ENCODE measurements around the gene SLC5A7. TPM values are rescaled to one million over a fixed set of nuclear protein-coding genes. Genes with fewer than 3 reads are reported as not detected.

SLC5A7 gene
- total RNA-seq, 1 donor from 2014 or later, result 0.30 TPM

DNA sequence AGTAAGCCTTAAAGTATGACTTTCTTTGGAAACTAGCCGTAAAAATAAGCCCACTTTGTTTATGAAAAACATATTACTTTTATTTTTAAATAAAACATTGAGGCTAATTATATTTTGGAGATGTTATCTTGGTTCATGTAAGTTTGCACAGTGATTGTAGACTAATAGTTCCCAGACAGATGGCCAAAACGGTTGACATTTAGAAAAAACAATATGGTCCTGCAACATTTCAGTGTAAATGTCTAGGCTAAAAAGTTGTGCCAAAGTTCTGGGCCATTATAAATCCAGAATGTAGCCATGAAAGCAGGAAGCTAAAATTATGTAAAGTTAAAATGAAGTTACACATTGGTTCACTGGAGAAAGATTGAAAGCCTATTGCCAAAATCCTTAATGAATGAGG is 43.6 kb downstream of the SLC5A7 start:
- TF ChIP-seq, protein P1, sequence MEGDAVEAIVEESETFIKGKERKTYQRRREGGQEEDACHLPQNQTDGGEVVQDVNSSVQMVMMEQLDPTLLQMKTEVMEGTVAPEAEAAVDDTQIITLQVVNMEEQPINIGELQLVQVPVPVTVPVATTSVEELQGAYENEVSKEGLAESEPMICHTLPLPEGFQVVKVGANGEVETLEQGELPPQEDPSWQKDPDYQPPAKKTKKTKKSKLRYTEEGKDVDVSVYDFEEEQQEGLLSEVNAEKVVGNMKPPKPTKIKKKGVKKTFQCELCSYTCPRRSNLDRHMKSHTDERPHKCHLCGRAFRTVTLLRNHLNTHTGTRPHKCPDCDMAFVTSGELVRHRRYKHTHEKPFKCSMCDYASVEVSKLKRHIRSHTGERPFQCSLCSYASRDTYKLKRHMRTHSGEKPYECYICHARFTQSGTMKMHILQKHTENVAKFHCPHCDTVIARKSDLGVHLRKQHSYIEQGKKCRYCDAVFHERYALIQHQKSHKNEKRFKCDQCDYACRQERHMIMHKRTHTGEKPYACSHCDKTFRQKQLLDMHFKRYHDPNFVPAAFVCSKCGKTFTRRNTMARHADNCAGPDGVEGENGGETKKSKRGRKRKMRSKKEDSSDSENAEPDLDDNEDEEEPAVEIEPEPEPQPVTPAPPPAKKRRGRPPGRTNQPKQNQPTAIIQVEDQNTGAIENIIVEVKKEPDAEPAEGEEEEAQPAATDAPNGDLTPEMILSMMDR (IDR thresholded peaks at IDR 0.05), result no peak
- no peaks in the 10 kb centered on the region for H3K36me3 ChIP-seq
- H3K27ac ChIP-seq, result no peak overlapping the region
- H3K4me1 ChIP-seq, result no peaks in the 10 kb centered on the region
- H3K4me3 ChIP-seq, result no peak overlapping the region
- H3K27me3 ChIP-seq (ENCODE audit: low read depth), result no peaks in the 10 kb centered on the region
- intact Hi-C loops (cut with DNase I), result no loop called here
- DNase-seq (no peak), ATAC-seq (no peak)
- H3K9me3 ChIP-seq, result peaks cover 4% of the 10 kb centered on the region

DNA sequence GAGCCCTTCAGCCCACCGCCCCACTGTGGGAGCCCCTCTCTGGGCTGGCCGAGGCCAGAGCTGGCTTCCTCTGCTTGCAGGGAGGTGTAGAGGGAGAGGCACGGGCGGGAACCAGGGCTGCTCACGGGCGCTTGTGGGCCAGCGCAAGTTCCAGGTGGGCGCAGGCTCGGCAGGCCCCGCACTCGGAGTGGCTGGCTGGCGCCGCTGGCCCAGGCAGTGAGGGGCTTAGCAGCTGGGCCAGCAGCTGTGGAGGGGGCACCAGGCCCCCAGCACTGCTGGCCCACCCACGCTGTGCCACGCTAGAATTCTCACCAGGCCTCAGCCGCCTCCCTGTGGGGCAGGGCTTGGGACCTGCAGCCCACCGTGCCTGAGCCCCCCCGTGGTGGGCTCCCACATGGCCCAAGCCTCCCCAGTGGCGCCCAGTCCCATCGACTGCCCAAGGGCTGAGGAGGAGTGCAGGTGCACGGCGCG is 45.2 kb downstream of the SLC5A7 start:
- intact Hi-C loops (cut with DNase I), result no loop called here
- Histone ChIP-seq H3K4me3 (no peak overlapping the region), H3K9me3 (peaks cover 4% of the 10 kb centered on the region), H3K27me3 (ENCODE audit: low read depth) (no peaks in the 10 kb centered on the region), H3K36me3 (no peaks in the 10 kb centered on the region), H3K27ac (no peak overlapping the region), H3K4me1 (no peaks in the 10 kb centered on the region)
- ATAC-seq (peak in 1 of 2 donors; percentile 27), DNase-seq (no peak)
- TF ChIP-seq, protein P1 (IDR thresholded peaks at IDR 0.05), result no peak

DNA sequence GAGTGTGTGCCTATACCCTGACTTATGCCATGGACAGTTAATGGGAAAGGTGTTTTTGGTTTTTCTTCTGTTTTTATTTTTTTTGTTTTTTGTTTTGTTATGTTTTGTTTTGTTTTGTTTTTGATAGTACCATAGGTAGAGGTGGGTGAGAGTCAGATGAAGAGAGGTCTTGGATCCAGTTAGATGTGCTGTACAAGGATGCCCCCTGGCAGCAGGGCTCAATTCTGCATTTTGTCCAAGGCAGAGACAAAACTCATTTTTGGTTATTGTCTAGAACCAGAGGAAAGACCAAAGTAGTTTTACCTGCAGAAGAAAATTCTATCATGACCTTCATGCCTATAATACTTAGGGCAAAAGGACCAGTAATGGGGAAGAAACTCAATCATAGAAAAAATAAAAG is 48.5 kb downstream of the SLC5A7 start:
- TF ChIP-seq, protein P1 (IDR thresholded peaks at IDR 0.05), result peak; percentile 15
- ATAC-seq, result peak in 1 of 2 donors; percentile 62
- Histone ChIP-seq H3K36me3 (no peaks in the 10 kb centered on the region), H3K27me3 (ENCODE audit: low read depth) (no peaks in the 10 kb centered on the region), H3K4me3 (no peak overlapping the region), H3K9me3 (peaks cover 4% of the 10 kb centered on the region), H3K27ac (no peak overlapping the region), H3K4me1 (no peaks in the 10 kb centered on the region)
- no peak for DNase-seq
- intact Hi-C loops (cut with DNase I), result no loop called here

DNA sequence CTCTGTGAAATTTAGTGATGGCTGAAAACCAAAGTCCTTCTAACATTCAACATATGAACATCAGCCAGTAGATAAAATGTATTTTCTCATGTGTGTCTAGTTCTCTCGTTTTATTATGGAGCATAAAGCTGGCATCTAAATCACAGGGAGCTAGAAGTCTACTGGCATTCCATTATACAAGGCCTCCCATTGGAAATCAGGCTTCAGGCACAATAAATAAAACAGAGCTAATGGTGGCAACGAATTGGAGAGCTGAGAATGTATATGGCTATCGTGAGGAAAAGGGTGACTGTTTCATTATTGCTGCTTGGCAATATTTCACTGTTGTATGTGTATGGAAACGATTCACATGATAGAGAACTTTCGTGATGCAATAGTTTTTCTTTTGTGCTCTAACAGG is 62.4 kb downstream of the SLC5A7 start:
- no peak overlapping the region for H3K4me3 ChIP-seq
- H3K36me3 ChIP-seq, result no peaks in the 10 kb centered on the region
- no peaks in the 10 kb centered on the region for H3K9me3 ChIP-seq
- H3K27me3 ChIP-seq (ENCODE audit: low read depth), result no peaks in the 10 kb centered on the region
- no peak for ATAC-seq
- no peaks in the 10 kb centered on the region for H3K4me1 ChIP-seq
- TF ChIP-seq, protein P1 (IDR thresholded peaks at IDR 0.05), result no peak
- intact Hi-C loops (cut with DNase I), result no loop called here
- no peak overlapping the region for H3K27ac ChIP-seq
- DNase-seq, result no peak

DNA sequence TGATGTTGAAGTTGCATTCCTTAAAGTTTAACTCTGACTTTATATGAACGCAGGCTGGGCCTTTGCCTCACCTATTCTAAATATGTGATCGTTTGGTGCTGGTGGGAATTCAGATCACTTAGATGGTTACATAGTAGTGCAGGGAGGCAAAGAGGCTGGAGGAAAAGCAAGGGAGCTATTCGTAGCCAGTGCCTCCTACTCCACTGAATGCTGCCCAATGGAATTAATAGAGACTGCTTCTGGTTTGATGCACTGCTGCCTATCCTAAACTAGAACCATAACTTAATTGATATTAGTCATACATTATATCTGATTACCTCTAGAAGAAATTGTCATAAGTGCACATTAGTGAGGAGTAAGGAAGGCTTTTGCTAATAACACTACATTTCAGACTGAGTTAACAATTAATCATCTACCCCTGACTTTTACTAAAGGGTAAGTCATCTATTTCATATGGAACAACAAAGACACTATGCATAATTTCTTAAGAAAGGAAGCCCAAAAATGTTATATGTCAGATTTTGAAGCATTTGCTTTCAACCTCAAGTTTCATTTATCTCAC is 72.3 kb downstream of the SLC5A7 start:
- DNase-seq, result no peak
- Histone ChIP-seq H3K27me3 (ENCODE audit: low read depth) (no peaks in the 10 kb centered on the region), H3K9me3 (no peaks in the 10 kb centered on the region), H3K4me1 (no peaks in the 10 kb centered on the region), H3K4me3 (no peak overlapping the region), H3K36me3 (no peaks in the 10 kb centered on the region), H3K27ac (no peak overlapping the region)
- no peak for ATAC-seq
- intact Hi-C loops (cut with DNase I), result no loop called here
- TF ChIP-seq, protein P1 (IDR thresholded peaks at IDR 0.05), result no peak

Measured in lower lobe of right lung (tissue), 2 donors.